PFSK-1 (cell line): ENCODE results near the gene ATP13A5.

ENCODE experiments used
- FOXP2 ChIP-seq: optimal IDR thresholded peaks from 2 replicates; pipeline ENCODE3; 2011; ENCODE audit warnings: borderline replicate concordance, control low read depth, inconsistent platforms; ENCODE audit not compliant: insufficient read depth; ENCODE audit errors: extremely low read length, extremely low read depth
- POLR2AphosphoS5 ChIP-seq: IDR thresholded peaks from 2 replicates; pipeline ENCODE4 v1.6.1; 2012; ENCODE audit warnings: low read depth, mild to moderate bottlenecking, control low read depth, low read length, moderate library complexity
- REST ChIP-seq, 2 experiments: IDR thresholded peaks; 2 replicates each; pipeline versions ENCODE4 v1.6.1 to v1.8.0; 2011 to 2012; ENCODE audit warnings: low read depth in 2 of 2, low read length in 2 of 2, control low read depth in 1 of 2, inconsistent platforms in 1 of 2, mild to moderate bottlenecking in 1 of 2, moderate library complexity in 1 of 2; ENCODE audit not compliant: insufficient read depth in 1 of 2
- SIN3A ChIP-seq: IDR thresholded peaks from 2 replicates; pipeline ENCODE4 v1.6.1; 2012; ENCODE audit warnings: mild to moderate bottlenecking, low read length, moderate library complexity, borderline replicate concordance; ENCODE audit not compliant: insufficient read depth
- TAF1 ChIP-seq: IDR thresholded peaks from 2 replicates; pipeline ENCODE4 v1.6.1; 2012; ENCODE audit warnings: low read length, control low read depth, borderline replicate concordance; ENCODE audit not compliant: insufficient read depth

GRCh38 chr3:193342551-193342950, 36.0 kb downstream of the ATP13A5 start:
- no peak for TF ChIP-seq FOXP2
- no peak for TF ChIP-seq SIN3A
- TF ChIP-seq POLR2AphosphoS5: no peak
- no peak for TF ChIP-seq REST (IDR thresholded peaks at IDR 0.05; ENCODE audit: insufficient read depth in 1 of 2, low read depth in 2 of 2, low read length in 2 of 2)
- no peak for TF ChIP-seq TAF1
